ENCODE results near the gene PLCB1.
A peak's percentile ranks its signal among the peaks of the same experiment; 100 is the strongest.

The PLCB1 gene

DNA sequence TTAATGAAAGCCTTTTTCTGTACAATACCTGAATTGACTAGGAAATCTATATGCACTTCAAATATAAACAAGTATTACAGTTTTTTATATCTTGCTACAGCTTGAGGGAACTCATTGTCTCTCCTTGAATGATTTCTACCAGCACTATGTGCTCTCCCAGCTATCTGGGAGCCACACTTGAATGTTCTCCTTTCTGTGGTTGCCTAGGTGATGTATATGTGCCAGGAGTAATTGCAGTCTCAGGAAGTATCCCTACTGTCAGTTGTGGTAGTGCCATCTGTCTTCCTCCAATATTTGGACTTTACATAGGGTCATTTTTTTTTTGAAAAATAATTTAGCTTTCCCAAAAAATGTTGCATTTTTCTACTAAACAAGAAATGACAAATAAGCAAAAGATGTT is 648.8 kb downstream of the PLCB1 start:
- no peak for TF ChIP-seq JUND (IDR thresholded peaks at IDR 0.05; ENCODE audit: low read depth)
- DNase-seq (ENCODE audit: low read depth in 1 of 2, low spot score in 1 of 2), result no peak
- in situ Hi-C loops (cut with HindIII; ENCODE audit: low pct_unique_long_range_greater_than_20kb, low sequenced_read_pairs), result no loop called here

DNA sequence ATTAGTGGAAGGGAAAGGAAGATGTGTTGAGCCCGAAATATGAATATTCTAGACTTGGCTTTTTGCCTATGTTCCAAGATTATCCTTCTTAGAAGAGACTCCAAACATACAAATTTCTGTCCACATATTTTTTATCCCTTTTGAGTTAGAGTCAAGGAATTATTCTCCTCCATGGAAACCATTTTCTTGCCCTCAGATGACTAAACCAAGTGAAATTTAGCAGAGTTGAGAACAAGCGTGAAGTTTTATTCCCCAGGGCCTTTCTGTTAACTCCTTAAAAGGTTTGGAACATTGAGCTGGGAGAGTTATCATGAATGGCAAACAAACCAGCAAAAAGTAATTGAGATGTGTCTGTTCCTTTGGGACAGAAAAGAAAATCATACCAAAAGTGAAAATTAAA is 650.7 kb downstream of the PLCB1 start:
- DNase-seq (ENCODE audit: low read depth in 1 of 2, low spot score in 1 of 2), result no peak
- in situ Hi-C loops (cut with HindIII; ENCODE audit: low pct_unique_long_range_greater_than_20kb, low sequenced_read_pairs), result no loop called here
- no peak for TF ChIP-seq JUND (IDR thresholded peaks at IDR 0.05; ENCODE audit: low read depth)

DNA sequence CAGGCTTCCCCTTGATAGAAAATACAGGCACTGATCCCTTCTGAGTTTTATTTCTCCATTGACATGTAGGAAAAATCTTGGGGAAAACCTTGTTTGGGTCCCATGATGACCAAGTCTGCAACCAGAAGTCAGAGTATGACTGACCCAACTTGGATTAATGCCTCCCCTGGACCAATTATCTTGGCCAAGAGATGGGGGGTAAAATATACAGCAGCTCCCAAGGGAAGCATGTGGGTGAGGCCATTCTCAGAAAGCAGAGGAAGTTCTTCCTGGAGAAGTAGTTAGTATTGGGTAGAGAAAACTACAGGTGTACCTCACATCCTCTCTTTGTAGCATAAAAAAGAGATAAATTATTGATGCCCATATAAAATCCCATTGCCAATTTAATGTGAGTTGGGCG is 651.7 kb downstream of the PLCB1 start:
- no peak for TF ChIP-seq JUND (IDR thresholded peaks at IDR 0.05; ENCODE audit: low read depth)
- in situ Hi-C loops (cut with HindIII; ENCODE audit: low pct_unique_long_range_greater_than_20kb, low sequenced_read_pairs), result no loop called here
- DNase-seq (ENCODE audit: low read depth in 1 of 2, low spot score in 1 of 2), result no peak

DNA sequence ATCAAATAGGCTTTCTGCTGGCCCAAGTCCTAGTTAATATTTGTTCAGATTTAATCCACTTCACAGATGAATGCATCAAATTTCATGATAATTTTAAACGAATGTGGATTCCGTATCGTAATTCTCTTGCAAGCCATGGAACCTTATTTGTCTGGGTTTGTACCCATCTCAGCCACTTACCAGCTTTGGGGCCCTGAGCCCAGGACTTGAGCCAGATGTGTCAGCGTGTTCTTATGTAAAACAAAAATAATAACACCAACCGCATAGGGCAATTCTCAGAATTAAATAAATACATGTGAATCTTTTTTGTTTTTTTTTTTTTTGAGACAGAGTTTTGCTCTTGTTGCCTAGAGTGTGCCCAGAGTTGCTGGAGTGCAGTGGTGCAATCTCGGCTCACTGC is 654.3 kb downstream of the PLCB1 start:
- DNase-seq (ENCODE audit: low read depth in 1 of 2, low spot score in 1 of 2), result no peak
- in situ Hi-C loops (cut with HindIII; ENCODE audit: low pct_unique_long_range_greater_than_20kb, low sequenced_read_pairs), result no loop called here
- TF ChIP-seq JUND (IDR thresholded peaks at IDR 0.05; ENCODE audit: low read depth), result no peak

DNA sequence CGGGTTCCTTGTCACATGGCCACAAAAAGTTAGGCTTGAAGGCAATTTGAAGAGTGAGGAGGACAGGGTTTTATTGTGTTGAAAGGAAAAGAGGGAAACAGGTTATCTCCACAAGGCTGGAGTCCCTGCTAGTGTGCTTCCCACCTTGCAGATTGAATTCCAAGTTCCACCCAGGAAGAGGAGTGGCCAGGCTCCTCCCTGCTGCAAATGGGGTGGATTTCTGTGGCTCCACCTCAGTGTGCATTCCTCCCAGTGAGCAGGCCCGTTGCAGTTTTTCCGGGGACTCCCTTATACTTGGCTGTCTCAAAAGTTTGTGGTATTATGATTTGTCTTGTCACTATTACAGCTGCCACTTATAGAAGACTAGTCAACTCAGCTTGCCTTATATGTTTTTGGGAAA is 655.0 kb downstream of the PLCB1 start:
- no peak for TF ChIP-seq JUND (IDR thresholded peaks at IDR 0.05; ENCODE audit: low read depth)
- in situ Hi-C loops (cut with HindIII; ENCODE audit: low pct_unique_long_range_greater_than_20kb, low sequenced_read_pairs), result no loop called here
- no peak for DNase-seq (ENCODE audit: low read depth in 1 of 2, low spot score in 1 of 2)

DNA sequence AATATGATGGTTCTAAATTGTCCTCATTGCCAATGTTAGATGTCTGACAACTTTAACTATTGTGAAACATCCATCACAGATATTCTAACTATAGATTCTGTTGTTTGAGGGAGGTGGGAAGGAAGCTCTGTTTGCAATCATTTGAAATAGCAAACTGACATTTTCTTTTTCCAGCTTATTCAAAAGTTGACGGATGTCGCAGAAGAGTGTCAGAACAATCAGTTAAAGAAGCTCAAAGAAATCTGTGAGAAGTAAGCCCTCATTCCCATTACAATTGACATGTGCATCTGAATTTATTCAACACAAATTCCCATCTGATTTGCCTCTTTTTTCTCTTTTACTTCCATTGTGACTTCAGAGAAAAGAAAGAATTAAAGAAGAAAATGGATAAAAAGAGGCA is 656.2 kb downstream of the PLCB1 start:
- no peak for TF ChIP-seq JUND (IDR thresholded peaks at IDR 0.05; ENCODE audit: low read depth)
- in situ Hi-C loops (cut with HindIII; ENCODE audit: low pct_unique_long_range_greater_than_20kb, low sequenced_read_pairs), result no loop called here
- DNase-seq (ENCODE audit: low read depth in 1 of 2, low spot score in 1 of 2), result no peak

DNA sequence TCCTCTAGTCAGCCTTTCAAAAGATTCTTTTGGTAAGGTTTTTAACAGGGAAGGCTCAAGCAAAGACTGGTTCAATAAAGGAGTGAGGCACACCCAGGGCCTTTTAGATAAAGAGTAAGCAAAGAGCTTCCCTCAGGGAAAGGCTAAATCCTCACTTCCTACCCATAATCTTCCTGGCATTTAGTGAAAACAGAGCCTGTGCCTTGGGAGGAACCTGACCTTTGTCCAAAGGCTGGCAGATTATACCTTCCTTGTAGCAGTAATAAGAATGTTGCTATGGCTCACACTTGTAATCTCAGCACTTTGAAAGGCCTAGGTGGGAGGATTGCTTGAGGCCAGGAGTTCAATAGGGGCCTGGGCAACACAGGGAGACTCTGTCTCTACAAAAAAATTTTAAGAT is 656.8 kb downstream of the PLCB1 start:
- DNase-seq (ENCODE audit: low read depth in 1 of 2, low spot score in 1 of 2), result no peak
- in situ Hi-C loops (cut with HindIII; ENCODE audit: low pct_unique_long_range_greater_than_20kb, low sequenced_read_pairs), result no loop called here
- no peak for TF ChIP-seq JUND (IDR thresholded peaks at IDR 0.05; ENCODE audit: low read depth)

DNA sequence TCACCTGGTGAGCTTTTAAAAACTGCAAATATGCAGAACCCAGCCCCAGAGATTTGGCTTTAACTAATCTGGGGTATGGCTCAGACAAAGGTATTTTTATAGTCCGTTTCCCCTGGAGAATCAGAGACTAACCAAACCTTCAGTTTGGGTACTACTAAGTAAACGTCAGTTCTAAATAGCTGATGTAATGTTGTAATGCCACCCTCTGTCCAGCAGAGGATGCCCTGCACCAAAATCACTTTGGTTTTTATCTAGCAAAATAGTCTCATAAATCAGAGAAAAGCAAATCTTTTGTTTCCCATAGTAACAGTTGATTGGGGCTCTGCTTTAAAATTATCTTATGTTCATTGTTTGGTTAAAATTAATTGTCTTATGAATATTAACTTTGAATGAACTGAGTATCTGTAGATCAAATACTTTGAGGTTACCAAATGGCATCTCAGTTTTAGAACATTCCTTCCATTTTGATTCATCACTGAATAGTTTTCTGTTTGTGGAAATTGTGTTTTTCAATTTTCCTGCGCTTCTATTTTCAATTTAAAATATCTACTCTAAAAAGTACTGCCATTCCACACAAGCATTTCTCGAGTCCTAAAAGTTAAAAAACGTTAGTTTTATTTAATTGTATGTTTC is 658.5 kb downstream of the PLCB1 start:
- DNase-seq (ENCODE audit: low read depth in 1 of 2, low spot score in 1 of 2), result peak in 1 of 2 experiments; percentile 59
- in situ Hi-C loops (cut with HindIII; ENCODE audit: low pct_unique_long_range_greater_than_20kb, low sequenced_read_pairs), result no loop called here
- no peak for TF ChIP-seq JUND (IDR thresholded peaks at IDR 0.05; ENCODE audit: low read depth)

DNA sequence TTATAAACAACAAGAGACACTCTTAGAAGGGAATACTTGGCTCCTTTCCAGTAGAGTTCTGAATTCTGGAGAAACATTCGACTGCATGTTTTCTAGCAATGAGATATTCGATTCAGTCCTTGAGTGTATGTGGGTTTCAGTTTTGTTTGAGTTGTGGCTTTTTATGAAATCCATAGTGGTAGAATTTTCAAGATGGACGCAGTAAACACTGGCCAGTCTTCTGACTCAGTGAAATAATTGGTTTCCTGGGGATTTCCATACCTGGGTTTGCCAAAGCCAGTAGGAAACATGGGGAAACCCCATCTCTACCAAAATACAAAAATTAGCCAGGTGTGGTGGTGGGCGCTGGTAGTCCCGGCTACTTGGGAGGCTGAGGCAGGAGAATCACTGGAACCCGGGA is 663.3 kb downstream of the PLCB1 start:
- in situ Hi-C loops (cut with HindIII; ENCODE audit: low pct_unique_long_range_greater_than_20kb, low sequenced_read_pairs), result no loop called here
- DNase-seq (ENCODE audit: low read depth in 1 of 2, low spot score in 1 of 2), result no peak
- TF ChIP-seq JUND (IDR thresholded peaks at IDR 0.05; ENCODE audit: low read depth), result no peak

DNA sequence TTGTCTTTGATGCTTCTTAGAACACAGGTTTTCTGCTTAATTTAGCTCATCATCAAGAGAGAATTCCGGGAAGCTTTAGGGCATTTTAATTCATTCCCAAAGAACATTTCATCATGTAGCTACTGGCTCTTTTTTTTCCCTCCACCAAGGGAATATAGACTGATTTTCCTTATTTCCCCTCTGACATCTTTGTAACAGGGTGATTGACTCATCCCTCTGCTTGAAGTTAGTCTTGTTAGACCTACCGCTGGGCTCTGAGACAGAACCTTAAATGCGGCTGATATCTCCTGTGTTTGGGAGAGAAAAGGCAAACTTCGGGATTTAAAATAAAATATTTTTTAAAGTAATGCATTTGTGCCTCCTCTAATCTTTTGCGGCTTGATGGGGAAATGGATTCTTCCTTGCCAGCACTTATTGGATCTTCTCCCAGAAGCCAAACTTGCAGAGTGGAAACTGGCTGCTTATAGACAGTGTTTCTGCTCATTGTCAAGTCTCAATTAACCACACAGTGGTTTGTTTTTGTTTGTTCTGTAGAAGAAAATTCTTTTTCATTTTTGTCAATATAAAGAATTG is 664.1 kb downstream of the PLCB1 start:
- in situ Hi-C loops (cut with HindIII; ENCODE audit: low pct_unique_long_range_greater_than_20kb, low sequenced_read_pairs), result no loop called here
- no peak for DNase-seq (ENCODE audit: low read depth in 1 of 2, low spot score in 1 of 2)
- no peak for TF ChIP-seq JUND (IDR thresholded peaks at IDR 0.05; ENCODE audit: low read depth)

DNA sequence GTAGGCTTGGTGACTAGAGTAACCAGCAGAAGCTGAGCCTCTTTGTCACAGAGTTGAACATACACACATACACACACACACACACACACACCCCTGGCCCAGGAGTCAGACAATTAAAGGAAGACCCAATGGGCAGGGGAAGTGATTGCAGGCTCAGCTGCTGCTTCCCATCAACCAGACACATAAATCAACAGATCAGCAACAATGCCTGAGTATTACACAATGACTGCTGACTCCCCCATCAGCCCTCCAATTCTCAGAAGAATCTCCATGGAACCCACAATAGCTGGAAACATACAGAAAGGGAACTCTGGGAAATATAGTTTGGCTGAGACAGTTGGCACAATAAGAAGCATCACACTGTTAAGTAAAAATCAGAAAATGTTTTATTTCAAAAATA is 666.4 kb downstream of the PLCB1 start:
- DNase-seq (ENCODE audit: low read depth in 1 of 2, low spot score in 1 of 2), result no peak
- in situ Hi-C loops (cut with HindIII; ENCODE audit: low pct_unique_long_range_greater_than_20kb, low sequenced_read_pairs), result no loop called here
- no peak for TF ChIP-seq JUND (IDR thresholded peaks at IDR 0.05; ENCODE audit: low read depth)

DNA sequence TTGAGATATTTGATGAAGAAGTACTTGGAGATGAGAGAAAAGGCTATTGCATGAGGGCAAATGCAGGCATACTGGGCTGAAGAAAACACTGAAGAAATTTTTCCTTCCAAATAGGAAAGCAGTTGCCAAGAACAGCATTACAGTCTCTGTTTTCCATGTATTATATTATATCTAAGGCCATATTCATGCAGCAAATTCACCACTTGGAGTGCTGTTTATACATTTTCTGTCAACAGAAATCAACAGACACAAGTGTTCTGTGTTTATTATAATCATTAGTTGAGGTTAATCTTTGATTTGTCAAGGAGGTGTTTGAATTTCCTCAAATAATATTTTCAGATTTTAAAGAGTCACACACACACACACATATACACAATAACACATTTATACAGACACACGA is 668.0 kb downstream of the PLCB1 start:
- in situ Hi-C loops (cut with HindIII; ENCODE audit: low pct_unique_long_range_greater_than_20kb, low sequenced_read_pairs), result no loop called here
- TF ChIP-seq JUND (IDR thresholded peaks at IDR 0.05; ENCODE audit: low read depth), result no peak
- no peak for DNase-seq (ENCODE audit: low read depth in 1 of 2, low spot score in 1 of 2)

DNA sequence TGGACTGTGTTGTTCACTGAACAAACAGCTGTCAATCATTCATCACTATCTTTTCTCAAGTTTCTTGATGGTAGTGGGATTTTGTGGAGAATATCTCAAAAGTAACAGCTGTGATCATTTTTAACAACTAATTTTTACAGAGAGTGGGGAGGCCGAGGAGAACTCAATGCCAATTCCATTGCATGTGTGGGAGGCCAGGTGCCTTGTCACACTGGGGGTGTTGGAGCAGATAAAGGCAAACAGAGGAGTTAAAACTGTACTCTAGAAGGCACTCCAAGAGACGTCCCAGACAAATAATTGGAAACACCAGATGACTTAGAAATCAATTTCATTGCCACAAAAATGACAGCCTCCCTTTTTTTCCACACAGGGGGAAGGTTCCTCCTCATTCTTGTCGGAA is 669.6 kb downstream of the PLCB1 start:
- TF ChIP-seq JUND (IDR thresholded peaks at IDR 0.05; ENCODE audit: low read depth), result no peak
- in situ Hi-C loops (cut with HindIII; ENCODE audit: low pct_unique_long_range_greater_than_20kb, low sequenced_read_pairs), result no loop called here
- no peak for DNase-seq (ENCODE audit: low read depth in 1 of 2, low spot score in 1 of 2)

DNA sequence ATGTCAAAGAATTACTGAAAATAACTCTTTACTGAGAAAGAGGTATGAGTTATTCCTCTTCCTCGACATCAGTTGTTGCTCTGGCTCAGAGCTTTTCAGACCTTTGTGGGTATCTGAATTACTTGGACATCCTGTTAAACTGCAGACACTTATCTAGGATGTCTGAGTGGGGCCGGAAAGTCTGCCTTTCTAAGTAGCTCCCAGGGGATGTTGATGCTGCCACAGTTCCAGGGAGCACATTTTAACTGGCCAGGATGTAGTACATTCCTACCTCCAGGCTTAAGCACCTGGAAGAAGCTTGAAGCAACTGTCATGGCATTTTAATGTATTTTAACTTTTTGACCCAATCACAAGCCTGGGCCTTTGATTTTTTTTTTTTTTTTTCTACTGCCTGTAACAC is 671.0 kb downstream of the PLCB1 start:
- in situ Hi-C loops (cut with HindIII; ENCODE audit: low pct_unique_long_range_greater_than_20kb, low sequenced_read_pairs), result no loop called here
- no peak for DNase-seq (ENCODE audit: low read depth in 1 of 2, low spot score in 1 of 2)
- no peak for TF ChIP-seq JUND (IDR thresholded peaks at IDR 0.05; ENCODE audit: low read depth)

Data from T47D (cell line).